HG02678 (cell line): ENCODE results near the gene SLC23A1.
"Not testable (repeated sequence)": the region's sequence is repeated elsewhere in the genome, so short reads cannot be mapped to it uniquely, and the experiment has no call there.

Source experiments
- ATAC-seq: cut with Tn5 transposase; IDR thresholded peaks from one replicate; pipeline ENCODE4 v1.9.1; 2021; ENCODE audit warnings: mild to moderate bottlenecking, moderate library complexity; ENCODE audit not compliant: unreplicated experiment

SLC23A1 gene

GRCh38 chr5:139374909-139375308, 8.2 kb downstream of the SLC23A1 start:
- no peak for ATAC-seq

GRCh38 chr5:139371482-139372435, 11.3 kb downstream of the SLC23A1 start:
- ATAC-seq: no peak

- ATAC-seq: no peak
Measured at GRCh38 chr5:139369181-139369580, 13.9 kb downstream of the SLC23A1 start.

- no peak for ATAC-seq
Measured at GRCh38 chr5:139368613-139369012, 14.5 kb downstream of the SLC23A1 start.

GRCh38 chr5:139364466-139364865, 18.6 kb downstream of the SLC23A1 start:
- no peak for ATAC-seq

- ATAC-seq: no peak
Measured at GRCh38 chr5:139363937-139364336, 19.2 kb downstream of the SLC23A1 start.

- no peak for ATAC-seq
Measured at GRCh38 chr5:139361835-139362429, 21.2 kb downstream of the SLC23A1 start.

GRCh38 chr5:139360384-139360783, 22.7 kb downstream of the SLC23A1 start:
- ATAC-seq: no peak

GRCh38 chr5:139358064-139358463, 25.0 kb downstream of the SLC23A1 start:
- ATAC-seq: no peak

GRCh38 chr5:139355900-139356299, 27.2 kb downstream of the SLC23A1 start:
- ATAC-seq: not testable (repeated sequence)

- ATAC-seq: no peak
Measured at GRCh38 chr5:139354186-139354585, 28.9 kb downstream of the SLC23A1 start.

- not testable (repeated sequence) for ATAC-seq
Measured at GRCh38 chr5:139347863-139348262, 35.2 kb downstream of the SLC23A1 start.

GRCh38 chr5:139345442-139345841, 37.7 kb downstream of the SLC23A1 start:
- ATAC-seq: not testable (repeated sequence)

- no peak for ATAC-seq
Measured at GRCh38 chr5:139344177-139344576, 38.9 kb downstream of the SLC23A1 start.

GRCh38 chr5:139343476-139343875, 39.6 kb downstream of the SLC23A1 start:
- ATAC-seq: no peak

- peak; percentile 60 for ATAC-seq
Measured at GRCh38 chr5:139342423-139342723, 40.7 kb downstream of the SLC23A1 start.

- ATAC-seq: peak; percentile 90
Measured at GRCh38 chr5:139341689-139342422, 41.2 kb downstream of the SLC23A1 start, which contains the start of gene PAIP2. Gene PAIP2, plus strand, starts transcription at chr5:139341854. Its CDS starts 21,931 bp downstream, at chr5:139363785.

- no peak for ATAC-seq
Measured at GRCh38 chr5:139341187-139341688, 41.9 kb downstream of the SLC23A1 start.

GRCh38 chr5:139340051-139340450, 43.0 kb downstream of the SLC23A1 start:
- ATAC-seq: no peak

- ATAC-seq: no peak
Measured at GRCh38 chr5:139335811-139336210, 47.3 kb downstream of the SLC23A1 start.
